Mucosa of gallbladder (tissue), 1 donor: ENCODE data around the gene DYDC2. TPM values are rescaled to one million over a fixed set of nuclear protein-coding genes. Genes with fewer than 3 reads are reported as not detected.

Experiments used
- DNase-seq: peaks from one replicate; pipeline ENCODE4 v3.0.0-alpha.2; 2020; ENCODE audit warnings: low spot score
- total RNA-seq: library from RNA; stranded (reverse); gene quantifications from one replicate; pipeline ENCODE4 v1.2.1, GENCODE V29; 2021
- donor health status: DM: no; HTN: no; CAD: no.

DYDC2 gene
- total RNA-seq, 1 donor from 2014 or later: 0.35 TPM

- no peak for DNase-seq
These were observed 14.9 kb downstream of the DYDC2 start for GRCh38 chr10:80371467-80371866.

GRCh38 chr10:80372675-80373074, 16.1 kb downstream of the DYDC2 start:
- DNase-seq: no peak

- DNase-seq: no peak
These were observed 16.9 kb downstream of the DYDC2 start for GRCh38 chr10:80373502-80373901.

- no peak for DNase-seq
These were observed 23.1 kb downstream of the DYDC2 start for GRCh38 chr10:80379701-80380100.

GRCh38 chr10:80380185-80380584, 23.6 kb downstream of the DYDC2 start:
- DNase-seq: no peak

GRCh38 chr10:80382989-80383388, 26.4 kb downstream of the DYDC2 start:
- DNase-seq: peak; percentile 41

- DNase-seq: no peak
These were observed 34.2 kb downstream of the DYDC2 start for GRCh38 chr10:80390740-80391139.

- DNase-seq: no peak
These were observed 35.7 kb downstream of the DYDC2 start for GRCh38 chr10:80392250-80392649.

- DNase-seq: no peak
These were observed 37.9 kb downstream of the DYDC2 start for GRCh38 chr10:80394358-80394916.

GRCh38 chr10:80397014-80397413, 40.4 kb downstream of the DYDC2 start:
- DNase-seq: no peak

GRCh38 chr10:80400136-80400804, 43.7 kb downstream of the DYDC2 start:
- no peak for DNase-seq

- DNase-seq: no peak
These were observed 48.5 kb downstream of the DYDC2 start for GRCh38 chr10:80405035-80405434.

GRCh38 chr10:80405626-80406025, 49.0 kb downstream of the DYDC2 start:
- no peak for DNase-seq

- DNase-seq: no peak
These were observed 49.6 kb downstream of the DYDC2 start for GRCh38 chr10:80406204-80406603.

- peak; percentile 24 for DNase-seq
These were observed 51.2 kb downstream of the DYDC2 start for GRCh38 chr10:80407812-80408241.

- peak; percentile 86 for DNase-seq
These were observed 51.9 kb downstream of the DYDC2 start, which contains the start of gene PRXL2A for GRCh38 chr10:80408242-80409101. TSS of gene PRXL2A (plus strand) at chr10:80408551. CDS start at chr10:80420468, 11,917 bp downstream.

- DNase-seq: no peak
These were observed 52.5 kb downstream of the DYDC2 start for GRCh38 chr10:80409121-80409520.

- no peak for DNase-seq
These were observed 53.5 kb downstream of the DYDC2 start for GRCh38 chr10:80410122-80410521.

GRCh38 chr10:80410578-80411145, 54.1 kb downstream of the DYDC2 start:
- DNase-seq: no peak

- DNase-seq: peak; percentile 28
These were observed 54.7 kb downstream of the DYDC2 start for GRCh38 chr10:80411267-80411668.

- no peak for DNase-seq
These were observed 55.2 kb downstream of the DYDC2 start for GRCh38 chr10:80411681-80412220.

- no peak for DNase-seq
These were observed 55.9 kb downstream of the DYDC2 start for GRCh38 chr10:80412486-80412885.
